PC-9 (cell line): ENCODE measurements around the gene SBF2.

ENCODE experiments used
- EZH2 ChIP-seq: fragments of 200-600 bp; sonication (generic); IDR thresholded peaks from 2 replicates; pipeline ENCODE4 v1.8.0; 2017; ENCODE audit warnings: antibody characterized with exemption, low read depth
- TF ChIP-seq, protein P1 (sequence below): fragments of 200-600 bp; sonication (generic); conservative IDR thresholded peaks from 2 replicates; pipeline ENCODE4 v1.6.1; 2017; ENCODE audit warnings: mixed run types, antibody characterized with exemption, mild to moderate bottlenecking, moderate library complexity

- TF ChIP-seq, protein P1, sequence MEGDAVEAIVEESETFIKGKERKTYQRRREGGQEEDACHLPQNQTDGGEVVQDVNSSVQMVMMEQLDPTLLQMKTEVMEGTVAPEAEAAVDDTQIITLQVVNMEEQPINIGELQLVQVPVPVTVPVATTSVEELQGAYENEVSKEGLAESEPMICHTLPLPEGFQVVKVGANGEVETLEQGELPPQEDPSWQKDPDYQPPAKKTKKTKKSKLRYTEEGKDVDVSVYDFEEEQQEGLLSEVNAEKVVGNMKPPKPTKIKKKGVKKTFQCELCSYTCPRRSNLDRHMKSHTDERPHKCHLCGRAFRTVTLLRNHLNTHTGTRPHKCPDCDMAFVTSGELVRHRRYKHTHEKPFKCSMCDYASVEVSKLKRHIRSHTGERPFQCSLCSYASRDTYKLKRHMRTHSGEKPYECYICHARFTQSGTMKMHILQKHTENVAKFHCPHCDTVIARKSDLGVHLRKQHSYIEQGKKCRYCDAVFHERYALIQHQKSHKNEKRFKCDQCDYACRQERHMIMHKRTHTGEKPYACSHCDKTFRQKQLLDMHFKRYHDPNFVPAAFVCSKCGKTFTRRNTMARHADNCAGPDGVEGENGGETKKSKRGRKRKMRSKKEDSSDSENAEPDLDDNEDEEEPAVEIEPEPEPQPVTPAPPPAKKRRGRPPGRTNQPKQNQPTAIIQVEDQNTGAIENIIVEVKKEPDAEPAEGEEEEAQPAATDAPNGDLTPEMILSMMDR: no peak
- no peak for TF ChIP-seq EZH2
Measured at GRCh38 chr11:10072841-10073240, 221.2 kb downstream of the SBF2 start.
